ENCODE results near the gene EXOC6B. TPM values are rescaled to one million over a fixed set of nuclear protein-coding genes. Genes with fewer than 3 reads are reported as not detected.

Gene EXOC6B
- total RNA-seq, 4 donors from 2014 or later, result 54.9 to 93.7 (median 64.6) TPM

Small RNA genes lying within 50 kb of the gene (small RNA-seq; reads per million reads assigned to genes)
- gene RF00592, result 0 reads per million in 2 donors
- gene RNU2-39P, result 0.12 to 0.38 reads per million in 2 donors

Other genes with a start within 250 kb of the EXOC6B start
- gene SPR, start 61.4 kb upstream of the EXOC6B start, total RNA-seq, result 10 to 100 TPM; 28.1 to 66.0 (median 52.1) TPM
- 10 to 100 TPM in 1 of 4 donors, 1 to 10 TPM in 2, not detected in 1; 1.1 to 10.0 (median 3.4) TPM for gene EMX1, start 91.5 kb upstream of the EXOC6B start, total RNA-seq
- 10 to 100 TPM; 22.9 to 55.4 (median 41.2) TPM for gene SFXN5, start 245.7 kb upstream of the EXOC6B start, total RNA-seq